Chondrocyte (in vitro differentiated cells): ENCODE data around the gene MSH3. TPM values are rescaled to one million over a fixed set of nuclear protein-coding genes. Genes with fewer than 3 reads are reported as not detected.
"Not testable (repeated sequence)": the region's sequence is repeated elsewhere in the genome, so short reads cannot be mapped to it uniquely, and the experiment has no call there.

Experiments
- DNase-seq: peaks from one replicate; pipeline ENCODE4 v3.0.0; 2021; ENCODE audit warnings: mixed read lengths, low spot score
- H3K27ac Mint-ChIP-seq: one replicate; pipeline ENCODE4 v1.8.0; 2021; ENCODE audit warnings: mild to moderate bottlenecking, moderate library complexity, mixed read lengths; ENCODE audit not compliant: unreplicated experiment
- H3K27me3 Mint-ChIP-seq: 2 replicates; pipeline ENCODE4 v1.8.0; 2021; ENCODE audit warnings: low read depth, mixed read lengths
- H3K36me3 Mint-ChIP-seq: 2 replicates; pipeline ENCODE4 v1.8.0; 2021; ENCODE audit warnings: low read depth, mixed read lengths
- H3K4me1 Mint-ChIP-seq: 2 replicates; pipeline ENCODE4 v1.8.0; 2021; ENCODE audit warnings: low read depth, mild to moderate bottlenecking, mixed read lengths
- H3K4me3 Mint-ChIP-seq: one replicate; pipeline ENCODE4 v1.8.0; 2021; ENCODE audit warnings: mild to moderate bottlenecking, moderate library complexity, mixed read lengths; ENCODE audit not compliant: unreplicated experiment
- H3K9me3 Mint-ChIP-seq: 2 replicates; pipeline ENCODE4 v1.8.0; 2021; ENCODE audit warnings: low read depth, mixed read lengths
- total RNA-seq: library from RNA; stranded (reverse); gene quantifications from 3 replicates; pipeline ENCODE4 v1.2.1, GENCODE V29; 2021
- TF ChIP-seq, protein P1 (sequence below): fragments of 200-600 bp; sonication (generic); IDR thresholded peaks from 2 replicates; pipeline ENCODE4 v1.5.0; 2021; ENCODE audit warnings: antibody characterized with exemption, mild to moderate bottlenecking, moderate library complexity

MSH3 gene
- total RNA-seq, 1 donor from 2014 or later: 11.9 TPM

DNA sequence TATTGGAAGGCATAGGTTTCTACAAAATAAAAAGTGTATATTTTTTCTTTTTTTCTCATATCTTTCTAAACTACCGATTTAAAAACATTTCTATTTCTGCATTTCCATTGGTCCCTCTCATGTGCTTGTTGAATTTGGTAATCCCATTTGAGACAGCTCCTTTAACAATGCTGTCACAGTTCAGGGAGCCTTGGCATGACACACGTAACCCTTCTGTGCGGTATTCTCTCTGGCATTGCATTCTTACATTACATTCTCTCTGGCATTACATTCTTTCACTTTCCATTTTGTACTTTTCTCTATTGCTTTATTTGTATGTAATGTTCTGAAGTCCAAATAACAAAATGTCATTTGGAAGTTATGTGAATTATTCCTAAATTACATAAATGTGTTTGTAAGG lies 155.0 kb downstream of the MSH3 start:
- no peak for DNase-seq
- TF ChIP-seq, protein P1, sequence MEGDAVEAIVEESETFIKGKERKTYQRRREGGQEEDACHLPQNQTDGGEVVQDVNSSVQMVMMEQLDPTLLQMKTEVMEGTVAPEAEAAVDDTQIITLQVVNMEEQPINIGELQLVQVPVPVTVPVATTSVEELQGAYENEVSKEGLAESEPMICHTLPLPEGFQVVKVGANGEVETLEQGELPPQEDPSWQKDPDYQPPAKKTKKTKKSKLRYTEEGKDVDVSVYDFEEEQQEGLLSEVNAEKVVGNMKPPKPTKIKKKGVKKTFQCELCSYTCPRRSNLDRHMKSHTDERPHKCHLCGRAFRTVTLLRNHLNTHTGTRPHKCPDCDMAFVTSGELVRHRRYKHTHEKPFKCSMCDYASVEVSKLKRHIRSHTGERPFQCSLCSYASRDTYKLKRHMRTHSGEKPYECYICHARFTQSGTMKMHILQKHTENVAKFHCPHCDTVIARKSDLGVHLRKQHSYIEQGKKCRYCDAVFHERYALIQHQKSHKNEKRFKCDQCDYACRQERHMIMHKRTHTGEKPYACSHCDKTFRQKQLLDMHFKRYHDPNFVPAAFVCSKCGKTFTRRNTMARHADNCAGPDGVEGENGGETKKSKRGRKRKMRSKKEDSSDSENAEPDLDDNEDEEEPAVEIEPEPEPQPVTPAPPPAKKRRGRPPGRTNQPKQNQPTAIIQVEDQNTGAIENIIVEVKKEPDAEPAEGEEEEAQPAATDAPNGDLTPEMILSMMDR: no peak
- Mint-ChIP-seq H3K36me3 (peaks cover 4% of the 10 kb centered on the region), H3K27ac (no peak overlapping the region), H3K4me1 (peaks cover 4% of the 10 kb centered on the region), H3K27me3 (no peaks in the 10 kb centered on the region), H3K9me3 (no peaks in the 10 kb centered on the region), H3K4me3 (no peak overlapping the region)

DNA sequence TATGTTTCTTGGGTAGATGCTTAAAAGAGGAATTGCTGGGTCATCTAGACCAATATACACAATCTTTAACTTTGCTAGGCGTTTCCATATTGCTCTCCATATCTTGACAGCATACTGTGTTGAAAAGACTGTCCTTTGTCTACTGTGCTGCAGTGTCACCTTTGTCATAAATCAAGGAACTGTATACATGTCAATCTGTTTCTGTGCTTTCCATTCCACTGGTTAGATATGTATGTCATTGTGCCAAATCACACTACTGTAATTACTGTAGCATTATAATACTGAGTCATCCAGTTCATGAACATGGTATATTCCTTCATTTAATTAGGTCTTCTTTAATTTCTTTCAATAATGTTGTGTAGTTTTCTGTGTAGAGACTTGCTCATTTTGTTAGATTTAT lies 156.0 kb downstream of the MSH3 start:
- no peak overlapping the region for H3K27ac Mint-ChIP-seq
- DNase-seq: no peak
- H3K27me3 Mint-ChIP-seq: no peaks in the 10 kb centered on the region
- H3K36me3 Mint-ChIP-seq: peaks cover 4% of the 10 kb centered on the region
- H3K9me3 Mint-ChIP-seq: no peaks in the 10 kb centered on the region
- peaks cover 4% of the 10 kb centered on the region for H3K4me1 Mint-ChIP-seq
- TF ChIP-seq, protein P1: no peak
- no peak overlapping the region for H3K4me3 Mint-ChIP-seq

DNA sequence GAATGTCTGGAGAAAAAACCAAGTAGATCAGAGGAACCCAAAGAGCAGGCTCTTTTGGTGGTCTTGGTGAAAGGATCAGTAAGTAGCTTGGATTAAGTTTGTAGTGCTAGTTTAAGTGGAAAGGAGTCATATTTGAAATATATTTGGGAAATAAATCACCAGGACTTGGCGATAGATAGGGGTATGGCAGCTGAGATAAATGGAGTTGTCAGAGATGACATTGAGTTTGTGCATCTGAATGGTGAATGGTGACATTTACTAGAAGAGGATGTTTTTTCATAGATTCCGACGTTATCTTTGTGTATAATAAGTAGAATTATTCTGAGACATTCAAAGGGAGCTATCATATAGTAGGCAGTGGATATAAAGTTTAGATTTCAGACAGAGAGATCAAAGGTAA lies 162.1 kb downstream of the MSH3 start:
- Mint-ChIP-seq H3K9me3 (no peaks in the 10 kb centered on the region), H3K27ac (no peak overlapping the region), H3K27me3 (no peaks in the 10 kb centered on the region), H3K36me3 (peaks cover 5% of the 10 kb centered on the region), H3K4me3 (no peak overlapping the region), H3K4me1 (no peaks in the 10 kb centered on the region)
- TF ChIP-seq, protein P1: no peak
- no peak for DNase-seq

DNA sequence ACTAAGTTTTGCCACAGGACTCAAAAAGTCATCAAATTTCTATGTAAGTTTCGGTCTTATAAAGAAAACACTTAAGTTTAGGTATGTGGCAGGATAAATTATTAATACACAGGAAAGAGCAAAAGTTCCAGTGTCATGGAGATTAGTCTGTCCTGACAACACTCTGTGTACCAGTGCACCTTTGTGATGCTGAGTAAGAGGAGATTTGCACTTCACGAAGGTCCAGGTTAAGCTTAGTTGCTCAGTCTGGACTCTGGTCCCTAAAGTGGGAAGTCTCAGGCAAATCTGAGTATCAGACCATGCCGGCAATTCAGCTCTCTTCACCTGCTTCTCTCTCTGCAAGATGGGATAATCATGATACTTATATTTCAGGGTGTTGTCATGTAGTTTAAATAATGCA lies 166.2 kb downstream of the MSH3 start:
- Mint-ChIP-seq H3K4me1 (no peaks in the 10 kb centered on the region), H3K4me3 (no peak overlapping the region), H3K9me3 (no peaks in the 10 kb centered on the region), H3K27me3 (no peaks in the 10 kb centered on the region), H3K36me3 (peaks cover 2% of the 10 kb centered on the region), H3K27ac (no peak overlapping the region)
- TF ChIP-seq, protein P1: no peak
- no peak for DNase-seq

DNA sequence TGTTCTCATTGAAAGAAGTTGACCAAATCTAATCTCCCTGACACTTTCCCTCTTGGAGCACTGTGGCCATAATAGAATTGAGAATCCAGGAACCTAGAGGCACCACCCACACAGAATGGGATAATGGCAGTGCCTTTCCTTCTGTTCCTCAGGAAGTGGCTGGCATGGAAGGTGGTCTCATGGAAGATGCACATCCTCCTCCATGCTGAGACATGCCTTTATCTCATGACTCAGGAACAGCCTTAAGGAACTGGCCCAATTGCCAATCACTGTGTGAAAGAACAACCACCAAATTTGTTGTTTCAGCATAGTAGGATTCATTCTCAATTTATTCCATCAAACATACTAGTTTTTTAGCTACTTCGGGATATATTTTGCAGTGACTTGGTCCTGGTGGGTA lies 168.2 kb downstream of the MSH3 start:
- H3K4me1 Mint-ChIP-seq: no peaks in the 10 kb centered on the region
- TF ChIP-seq, protein P1: no peak
- no peak overlapping the region for H3K4me3 Mint-ChIP-seq
- DNase-seq: no peak
- H3K36me3 Mint-ChIP-seq: no peaks in the 10 kb centered on the region
- H3K27me3 Mint-ChIP-seq: no peaks in the 10 kb centered on the region
- H3K9me3 Mint-ChIP-seq: no peaks in the 10 kb centered on the region
- H3K27ac Mint-ChIP-seq: no peak overlapping the region

DNA sequence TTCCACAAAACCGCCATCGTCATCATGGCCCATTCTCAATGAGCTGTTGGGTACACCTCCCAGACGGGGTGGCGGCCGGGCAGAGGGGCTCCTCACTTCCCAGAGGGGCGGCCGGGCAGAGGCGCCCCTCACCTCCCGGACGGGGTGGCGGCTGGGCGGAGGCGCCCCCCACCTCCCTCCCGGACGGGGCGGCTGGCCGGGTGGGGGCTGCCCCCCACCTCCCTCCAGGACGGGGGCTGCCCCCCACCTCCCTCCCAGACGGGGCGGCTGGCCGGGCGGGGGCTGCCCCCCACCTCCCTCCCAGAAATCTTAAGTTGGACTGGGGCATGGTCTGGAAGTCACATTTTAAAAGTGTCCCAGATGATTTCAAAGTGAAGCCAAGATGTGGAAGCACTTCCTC lies 169.7 kb downstream of the MSH3 start:
- not testable (repeated sequence) for H3K4me1 Mint-ChIP-seq, H3K27me3 Mint-ChIP-seq, H3K27ac Mint-ChIP-seq, H3K4me3 Mint-ChIP-seq, H3K9me3 Mint-ChIP-seq, H3K36me3 Mint-ChIP-seq, DNase-seq
